HepG2 (cell line): ENCODE data around the gene POU5F1. TPM values are rescaled to one million over a fixed set of nuclear protein-coding genes. Genes with fewer than 3 reads are reported as not detected.
A peak's percentile ranks its signal among the peaks of the same experiment; 100 is the strongest.

Experiments
- GZF1 ChIP-seq: sonication (generic); formaldehyde crosslinking; IDR thresholded peaks from 2 replicates; pipeline ENCODE4 v1.5.1; 2020; ENCODE audit warnings: mild to moderate bottlenecking, missing genetic modification reagents
- HBP1 ChIP-seq: IDR thresholded peaks from 2 replicates; pipeline ENCODE4 v1.6.1; 2016; ENCODE audit warnings: low read depth, control low read depth
- HOXA5 ChIP-seq: sonication (generic); formaldehyde crosslinking; IDR thresholded peaks from 2 replicates; pipeline ENCODE4 v1.4.0; 2020; ENCODE audit warnings: missing genetic modification reagents
- MBD4 ChIP-seq: IDR thresholded peaks from 2 replicates; pipeline ENCODE4 v1.6.1; 2012; ENCODE audit warnings: low read length, inconsistent platforms, borderline replicate concordance
- NR2C2 ChIP-seq: sonication (generic); formaldehyde crosslinking; IDR thresholded peaks from 2 replicates; pipeline ENCODE4 v1.4.0; 2020; ENCODE audit warnings: missing genetic modification reagents, mild to moderate bottlenecking, moderate library complexity, borderline replicate concordance
- NR2F6 ChIP-seq, 2 experiments: IDR thresholded peaks; 2 replicates each; pipeline ENCODE4 v1.6.1; 2016; ENCODE audit warnings: antibody characterized with exemption in 1 of 2, mild to moderate bottlenecking in 1 of 2
- SMARCC2 ChIP-seq: fragments of 450-650 bp; IDR thresholded peaks from 2 replicates; pipeline ENCODE4 v1.6.1; 2017; ENCODE audit warnings: antibody characterized with exemption, mild to moderate bottlenecking
- SP5 ChIP-seq: IDR thresholded peaks from 2 replicates; pipeline ENCODE4 v1.6.1; 2016; ENCODE audit warnings: low read depth, borderline replicate concordance
- THYN1 ChIP-seq: sonication (generic); formaldehyde crosslinking; IDR thresholded peaks from 2 replicates; pipeline ENCODE4 v1.8.1; 2023; ENCODE audit warnings: low read depth, mild to moderate bottlenecking, moderate library complexity, missing genetic modification reagents, borderline replicate concordance
- ZBTB25 ChIP-seq: IDR thresholded peaks from 2 replicates; pipeline ENCODE4 v1.6.1; 2018; ENCODE audit warnings: missing genetic modification reagents
- ZFP82 ChIP-seq: sonication (generic); formaldehyde crosslinking; IDR thresholded peaks from 2 replicates; pipeline ENCODE4 v1.5.1; 2020; ENCODE audit warnings: mild to moderate bottlenecking, missing genetic modification reagents, borderline replicate concordance
- ZNF234 ChIP-seq: sonication (generic); formaldehyde crosslinking; conservative IDR thresholded peaks from 2 replicates; pipeline ENCODE4 v1.5.1; 2020; ENCODE audit warnings: mild to moderate bottlenecking, missing genetic modification reagents
- ZNF274 ChIP-seq: sonication (generic); formaldehyde crosslinking; IDR thresholded peaks from 2 replicates; pipeline ENCODE4 v1.5.1; 2020; ENCODE audit warnings: mild to moderate bottlenecking, missing genetic modification reagents
- ZNF766 ChIP-seq: sonication (generic); formaldehyde crosslinking; IDR thresholded peaks from 2 replicates; pipeline ENCODE4 v1.5.0; 2020; ENCODE audit warnings: missing genetic modification reagents, borderline replicate concordance
- ZNF782 ChIP-seq: sonication (generic); formaldehyde crosslinking; IDR thresholded peaks from 2 replicates; pipeline ENCODE4 v1.4.0; 2020; ENCODE audit warnings: missing genetic modification reagents, mild to moderate bottlenecking, borderline replicate concordance
- polyA plus RNA-seq, 8 experiments: library from polyadenylated mRNA; depleted of rRNA in 3 of 8; stranded (reverse) in 7 of 8; unstranded in 1 of 8; fragments of >200 nt; fragmentation: Illumina TruSeq in 4 of 8; extraction: Trizol in 4 of 8; gene quantifications; 2 replicates each; pipeline versions ENCODE4 v1.2.1 to v1.2.3, GENCODE V29; 2011 to 2016; ENCODE audit warnings: low read depth in 4 of 8, missing spikeins in 1 of 8, mixed read lengths in 1 of 8; ENCODE audit not compliant: insufficient read depth in 1 of 8
- total RNA-seq, 5 experiments: library from RNA; depleted of rRNA; stranded (reverse); fragments of >200 nt; fragmentation: Illumina TruSeq; extraction: Trizol; gene quantifications; 2 replicates each; pipeline ENCODE4 v1.2.3, GENCODE V29; 2016; ENCODE audit warnings: low read depth in 1 of 5
- TF ChIP-seq, protein P1 (sequence below): sonication (generic); formaldehyde crosslinking; IDR thresholded peaks from 2 replicates; pipeline ENCODE4 v1.9.0; 2021; ENCODE audit warnings: missing genetic modification reagents, borderline replicate concordance
- TF ChIP-seq, protein P2 (sequence below): sonication (generic); formaldehyde crosslinking; IDR thresholded peaks from 2 replicates; pipeline ENCODE4 v1.4.0; 2020; ENCODE audit warnings: missing genetic modification reagents, low read depth, mild to moderate bottlenecking, borderline replicate concordance
- TF ChIP-seq, protein P3 (sequence below): fragments of 450-650 bp; IDR thresholded peaks from 2 replicates; pipeline ENCODE4 v1.6.1; 2017

The POU5F1 gene
- total and polyA plus RNA-seq, 2 of the 13 experiments (the other 11 are each of a cell fraction or from before 2014, with no cell fraction given), result 2.5 to 7.2 TPM

DNA sequence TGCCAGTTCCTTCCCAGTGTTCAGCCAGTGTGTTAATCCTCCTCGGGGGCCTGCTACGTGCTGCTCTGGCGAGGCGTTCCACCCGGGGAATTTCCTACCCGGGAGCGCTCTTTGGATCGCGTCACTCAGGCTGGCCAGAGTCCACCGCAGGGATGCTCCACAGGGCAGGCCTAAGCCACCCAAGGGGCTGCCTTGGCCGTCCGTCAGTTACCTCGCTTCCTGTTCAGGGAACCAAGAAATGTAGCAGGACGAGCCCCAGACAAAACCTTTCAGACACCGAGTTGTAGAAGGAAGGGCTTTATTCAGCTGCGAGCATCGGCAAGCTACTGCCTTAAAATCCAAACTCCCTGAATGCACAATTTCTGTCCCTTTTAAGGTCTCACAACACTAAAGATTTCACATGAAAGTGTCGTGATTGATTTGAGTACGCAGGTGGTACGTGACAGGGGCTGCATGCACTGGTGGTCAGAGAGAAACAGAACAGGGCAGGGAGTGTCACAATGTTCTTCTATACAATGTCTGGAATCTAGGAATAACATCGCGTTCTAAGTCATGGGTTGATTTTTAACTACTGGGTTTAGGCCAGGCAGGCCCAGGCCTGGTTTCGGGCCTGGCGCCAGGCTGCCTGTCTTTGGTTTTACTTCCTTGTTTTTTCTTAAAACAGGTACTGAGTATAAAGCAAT, 15.7 kb upstream of the POU5F1 start (continued):
- TF ChIP-seq, protein P1, sequence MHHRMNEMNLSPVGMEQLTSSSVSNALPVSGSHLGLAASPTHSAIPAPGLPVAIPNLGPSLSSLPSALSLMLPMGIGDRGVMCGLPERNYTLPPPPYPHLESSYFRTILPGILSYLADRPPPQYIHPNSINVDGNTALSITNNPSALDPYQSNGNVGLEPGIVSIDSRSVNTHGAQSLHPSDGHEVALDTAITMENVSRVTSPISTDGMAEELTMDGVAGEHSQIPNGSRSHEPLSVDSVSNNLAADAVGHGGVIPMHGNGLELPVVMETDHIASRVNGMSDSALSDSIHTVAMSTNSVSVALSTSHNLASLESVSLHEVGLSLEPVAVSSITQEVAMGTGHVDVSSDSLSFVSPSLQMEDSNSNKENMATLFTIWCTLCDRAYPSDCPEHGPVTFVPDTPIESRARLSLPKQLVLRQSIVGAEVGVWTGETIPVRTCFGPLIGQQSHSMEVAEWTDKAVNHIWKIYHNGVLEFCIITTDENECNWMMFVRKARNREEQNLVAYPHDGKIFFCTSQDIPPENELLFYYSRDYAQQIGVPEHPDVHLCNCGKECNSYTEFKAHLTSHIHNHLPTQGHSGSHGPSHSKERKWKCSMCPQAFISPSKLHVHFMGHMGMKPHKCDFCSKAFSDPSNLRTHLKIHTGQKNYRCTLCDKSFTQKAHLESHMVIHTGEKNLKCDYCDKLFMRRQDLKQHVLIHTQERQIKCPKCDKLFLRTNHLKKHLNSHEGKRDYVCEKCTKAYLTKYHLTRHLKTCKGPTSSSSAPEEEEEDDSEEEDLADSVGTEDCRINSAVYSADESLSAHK, result no peak
- peak; percentile 38; the same call in 1 of the 2 replicates for TF ChIP-seq ZBTB25 (CRISPR knock-in tag)
- TF ChIP-seq ZNF766 (CRISPR knock-in tag), result no peak
- TF ChIP-seq SP5 (CRISPR knock-in tag), result no peak
- no peak for TF ChIP-seq NR2F6 (IDR thresholded peaks at IDR 0.05)
- peak; percentile 48 for TF ChIP-seq NR2F6 (CRISPR knock-in tag; IDR thresholded peaks at IDR 0.05)
- no peak for TF ChIP-seq MBD4
- TF ChIP-seq, protein P2, sequence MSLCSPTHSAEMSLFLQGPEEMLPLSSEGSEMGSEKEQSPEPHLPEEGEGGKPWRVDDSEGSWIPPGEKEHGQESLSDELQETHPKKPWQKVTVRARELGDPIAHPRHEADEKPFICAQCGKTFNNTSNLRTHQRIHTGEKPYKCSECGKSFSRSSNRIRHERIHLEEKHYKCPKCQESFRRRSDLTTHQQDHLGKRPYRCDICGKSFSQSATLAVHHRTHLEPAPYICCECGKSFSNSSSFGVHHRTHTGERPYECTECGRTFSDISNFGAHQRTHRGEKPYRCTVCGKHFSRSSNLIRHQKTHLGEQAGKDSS (CRISPR knock-in tag), result peak; percentile 91; the same call in 1 of the 2 replicates
- TF ChIP-seq NR2C2, result peak; percentile 37; the same call in 1 of the 2 replicates
- TF ChIP-seq GZF1 (CRISPR knock-in tag), result 0 out of 2 replicates have a peak, but pooled peaks have one; percentile 42
- 0 out of 2 replicates have a peak, but pooled peaks have one; percentile 34 for TF ChIP-seq THYN1
- peak; percentile 7; the same call in 1 of the 2 replicates for TF ChIP-seq ZNF234 (CRISPR knock-in tag)
- TF ChIP-seq HBP1, result no peak
- TF ChIP-seq, protein P3, sequence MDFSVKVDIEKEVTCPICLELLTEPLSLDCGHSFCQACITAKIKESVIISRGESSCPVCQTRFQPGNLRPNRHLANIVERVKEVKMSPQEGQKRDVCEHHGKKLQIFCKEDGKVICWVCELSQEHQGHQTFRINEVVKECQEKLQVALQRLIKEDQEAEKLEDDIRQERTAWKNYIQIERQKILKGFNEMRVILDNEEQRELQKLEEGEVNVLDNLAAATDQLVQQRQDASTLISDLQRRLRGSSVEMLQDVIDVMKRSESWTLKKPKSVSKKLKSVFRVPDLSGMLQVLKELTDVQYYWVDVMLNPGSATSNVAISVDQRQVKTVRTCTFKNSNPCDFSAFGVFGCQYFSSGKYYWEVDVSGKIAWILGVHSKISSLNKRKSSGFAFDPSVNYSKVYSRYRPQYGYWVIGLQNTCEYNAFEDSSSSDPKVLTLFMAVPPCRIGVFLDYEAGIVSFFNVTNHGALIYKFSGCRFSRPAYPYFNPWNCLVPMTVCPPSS, result no peak
- TF ChIP-seq SMARCC2, result no peak
- TF ChIP-seq HOXA5 (CRISPR knock-in tag), result no peak; the same call in 1 of the 2 replicates
- TF ChIP-seq ZFP82 (CRISPR knock-in tag), result 0 out of 2 replicates have a peak, but pooled peaks have one; percentile 41
- 0 out of 2 replicates have a peak, but pooled peaks have one; percentile 43 for TF ChIP-seq ZNF782
- peak; percentile 93 for TF ChIP-seq ZNF274 (CRISPR knock-in tag)
